Breast epithelium (tissue), 3 donors: ENCODE measurements around the gene CCDC71L.

Experiments used
- POLR2A ChIP-seq: fragments of 450-650 bp; IDR thresholded peaks from one replicate; pipeline ENCODE4 v1.6.1; 2016; ENCODE audit warnings: antibody characterized with exemption, mild to moderate bottlenecking, moderate library complexity
- POLR2AphosphoS5 ChIP-seq, 3 donors: sonication (generic); formaldehyde crosslinking; IDR thresholded peaks; one replicate each; pipeline ENCODE4 v1.6.1; 2017; ENCODE audit warnings: antibody characterized with exemption in 3 of 3
- TF ChIP-seq, protein P1 (sequence below), 3 donors: fragments of 450-650 bp; IDR thresholded peaks; one replicate each; pipeline ENCODE4 v1.5.1; 2016 to 2017; ENCODE audit warnings: antibody characterized with exemption in 3 of 3, mild to moderate bottlenecking in 3 of 3, moderate library complexity in 3 of 3

DNA sequence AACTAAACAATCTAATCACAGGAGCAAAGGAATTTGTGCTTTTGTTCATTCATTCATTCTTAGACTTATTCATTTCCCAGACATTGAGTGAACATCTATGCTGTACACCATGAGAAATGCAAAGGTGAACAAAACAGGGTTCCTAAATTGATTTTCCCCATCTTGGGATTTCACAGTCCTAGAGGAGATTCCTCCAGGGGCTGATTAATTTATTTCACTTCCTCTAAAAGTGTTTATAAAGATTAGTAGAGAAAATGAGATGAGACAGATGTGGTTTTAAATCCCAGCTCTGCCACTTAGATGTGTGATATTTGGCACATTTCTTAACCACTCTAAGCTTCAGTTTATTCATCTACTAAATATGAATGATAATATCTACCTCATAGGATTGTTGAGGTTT is 8.9 kb downstream of the CCDC71L start:
- TF ChIP-seq POLR2A = no peak
- TF ChIP-seq, protein P1, sequence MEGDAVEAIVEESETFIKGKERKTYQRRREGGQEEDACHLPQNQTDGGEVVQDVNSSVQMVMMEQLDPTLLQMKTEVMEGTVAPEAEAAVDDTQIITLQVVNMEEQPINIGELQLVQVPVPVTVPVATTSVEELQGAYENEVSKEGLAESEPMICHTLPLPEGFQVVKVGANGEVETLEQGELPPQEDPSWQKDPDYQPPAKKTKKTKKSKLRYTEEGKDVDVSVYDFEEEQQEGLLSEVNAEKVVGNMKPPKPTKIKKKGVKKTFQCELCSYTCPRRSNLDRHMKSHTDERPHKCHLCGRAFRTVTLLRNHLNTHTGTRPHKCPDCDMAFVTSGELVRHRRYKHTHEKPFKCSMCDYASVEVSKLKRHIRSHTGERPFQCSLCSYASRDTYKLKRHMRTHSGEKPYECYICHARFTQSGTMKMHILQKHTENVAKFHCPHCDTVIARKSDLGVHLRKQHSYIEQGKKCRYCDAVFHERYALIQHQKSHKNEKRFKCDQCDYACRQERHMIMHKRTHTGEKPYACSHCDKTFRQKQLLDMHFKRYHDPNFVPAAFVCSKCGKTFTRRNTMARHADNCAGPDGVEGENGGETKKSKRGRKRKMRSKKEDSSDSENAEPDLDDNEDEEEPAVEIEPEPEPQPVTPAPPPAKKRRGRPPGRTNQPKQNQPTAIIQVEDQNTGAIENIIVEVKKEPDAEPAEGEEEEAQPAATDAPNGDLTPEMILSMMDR (IDR thresholded peaks at IDR 0.05) = no peak
- no peak for TF ChIP-seq POLR2AphosphoS5 (IDR thresholded peaks at IDR 0.05)
